GM19452 (cell line): ENCODE measurements around the gene FBXO2.
"Not testable (repeated sequence)": the region's sequence is repeated elsewhere in the genome, so short reads cannot be mapped to it uniquely, and the experiment has no call there.

Experiments
- ATAC-seq: cut with Tn5 transposase; IDR thresholded peaks from one replicate; pipeline ENCODE4 v1.9.1; 2021; ENCODE audit not compliant: unreplicated experiment

Gene FBXO2

DNA sequence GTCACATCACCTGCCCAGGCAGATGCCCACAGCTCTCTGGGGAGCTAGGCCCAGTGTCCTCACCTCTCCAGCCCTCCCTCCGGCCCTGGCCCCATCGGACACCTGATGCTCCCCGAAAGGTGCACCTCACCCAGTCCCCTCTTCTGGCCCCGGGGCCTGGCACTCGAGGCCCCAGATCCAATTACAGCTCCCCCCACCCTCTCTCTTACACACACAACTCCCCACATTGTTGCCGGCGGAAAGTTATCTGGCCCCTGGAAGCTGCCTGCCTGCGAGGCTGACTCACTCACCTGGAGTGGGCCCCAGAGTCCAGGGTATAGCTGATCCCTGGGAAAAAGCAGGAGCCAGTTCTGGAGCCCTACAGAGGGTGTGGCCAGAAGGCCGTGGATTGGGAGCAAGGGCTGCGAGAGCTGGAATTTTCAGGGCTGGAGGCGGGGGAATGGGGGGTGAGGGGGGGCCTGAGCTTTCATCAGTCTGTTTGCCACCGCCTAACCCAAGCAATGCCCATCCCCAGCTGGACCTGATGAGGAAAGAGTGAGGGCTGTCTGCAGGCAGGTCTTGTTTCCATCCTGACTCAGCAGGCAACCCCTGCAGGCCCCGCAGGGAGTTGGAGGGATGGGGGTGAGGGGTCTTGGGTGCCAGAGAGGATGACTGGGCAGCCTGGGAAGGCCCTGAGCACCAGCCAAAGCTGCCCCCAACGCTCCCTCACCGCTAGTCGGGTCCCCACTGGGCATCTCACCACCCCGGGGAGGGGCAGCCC is 948 bp downstream of the FBXO2 start:
- no peak for ATAC-seq

GRCh38 chr1:11652203-11652780 is 1.9 kb downstream of the FBXO2 start:
- ATAC-seq, result no peak

GRCh38 chr1:11651017-11651416 is 3.2 kb downstream of the FBXO2 start:
- no peak for ATAC-seq

DNA sequence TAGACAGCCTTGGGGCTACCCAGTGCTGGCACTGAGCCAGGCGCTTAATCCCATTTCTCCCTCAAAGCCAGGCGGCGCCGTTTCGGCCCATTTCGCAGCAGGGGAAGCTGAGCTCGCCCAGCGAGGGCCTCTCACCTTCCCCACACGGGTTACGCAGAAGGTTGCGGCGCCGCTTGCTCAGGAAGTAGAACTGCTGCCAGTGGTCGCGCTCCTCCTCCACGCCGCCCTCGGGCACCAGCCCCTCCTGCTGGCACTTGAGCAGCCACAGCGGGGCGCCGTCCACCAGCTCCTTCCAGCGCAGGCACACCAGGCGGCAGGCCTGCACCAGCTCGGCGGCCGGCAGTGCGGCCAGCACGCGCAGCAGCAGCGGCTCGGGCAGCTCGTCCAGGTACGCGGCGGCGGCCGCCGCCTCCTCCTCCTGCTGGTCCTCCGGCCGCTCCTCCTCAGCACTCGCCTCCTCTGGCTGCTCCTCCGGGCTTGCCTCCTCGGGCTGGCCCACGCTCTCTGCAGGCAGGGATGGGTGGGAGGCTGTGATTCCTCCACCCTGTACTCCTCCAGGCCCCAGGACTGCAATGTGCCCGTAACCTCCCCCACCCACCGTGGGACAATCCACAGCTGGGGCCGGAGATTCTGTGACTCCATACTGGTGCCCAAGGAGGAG is 3.8 kb downstream of the FBXO2 start:
- no peak for ATAC-seq

DNA sequence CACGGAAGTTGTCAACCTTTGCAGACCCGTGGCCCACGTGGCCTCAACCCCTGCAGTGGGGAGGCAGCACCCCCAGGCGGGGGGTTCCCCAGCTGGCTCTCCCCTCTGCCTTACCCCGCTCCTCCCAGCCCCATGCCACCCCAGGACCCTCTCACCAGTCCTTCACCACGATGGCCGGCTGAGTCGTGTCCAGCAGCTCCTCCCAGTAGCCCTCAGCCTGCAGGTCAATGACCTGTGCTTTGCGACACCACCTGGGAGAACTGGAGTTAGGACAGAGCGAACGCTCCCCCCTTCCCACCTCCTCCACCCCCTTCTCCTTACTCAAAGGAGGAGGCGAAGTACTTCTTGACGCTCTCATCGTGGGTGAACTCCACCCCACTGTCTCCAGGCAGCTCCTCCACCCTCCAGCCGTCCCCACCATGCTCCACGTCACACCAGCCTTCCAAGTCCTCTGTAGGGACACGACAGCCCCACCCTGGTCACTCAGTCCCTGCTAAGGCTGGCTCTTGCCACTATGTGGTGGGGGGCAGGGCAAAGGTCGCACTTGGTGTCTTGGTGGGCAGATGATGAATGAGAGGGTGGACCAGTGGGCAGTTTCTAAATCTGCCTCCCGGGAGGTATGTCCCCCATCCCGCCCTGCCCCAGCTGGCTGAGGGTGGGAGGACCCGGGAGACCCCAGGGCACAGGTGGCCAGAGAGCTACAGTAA is 4.5 kb downstream of the FBXO2 start:
- ATAC-seq, result no peak

- no peak for ATAC-seq
Measured at GRCh38 chr1:11649237-11649623, 5.0 kb downstream of the FBXO2 start.

GRCh38 chr1:11648732-11649158 is 5.5 kb downstream of the FBXO2 start:
- no peak for ATAC-seq

- no peak for ATAC-seq
Measured at GRCh38 chr1:11648039-11648438, 6.2 kb downstream of the FBXO2 start.

DNA sequence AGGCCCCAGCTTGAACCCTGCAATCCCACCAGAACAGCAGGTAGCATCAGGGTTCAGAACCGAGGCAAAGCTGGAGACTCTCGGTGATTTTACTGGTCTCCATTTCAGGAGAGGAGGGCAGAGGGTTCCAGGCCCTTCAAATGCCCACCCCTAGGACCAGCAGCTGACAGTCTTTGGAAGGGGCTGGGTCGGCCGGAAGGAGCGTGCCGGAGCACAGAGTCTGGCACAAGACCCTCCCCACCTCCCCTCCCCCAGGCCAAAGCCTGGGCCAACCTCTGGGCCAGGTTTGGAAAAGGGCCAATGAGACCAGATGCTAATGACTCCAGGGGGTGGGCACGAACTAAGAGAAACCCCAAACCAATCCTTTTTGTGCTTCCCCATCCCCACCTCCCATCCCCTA is 6.9 kb downstream of the FBXO2 start:
- ATAC-seq, result no peak

DNA sequence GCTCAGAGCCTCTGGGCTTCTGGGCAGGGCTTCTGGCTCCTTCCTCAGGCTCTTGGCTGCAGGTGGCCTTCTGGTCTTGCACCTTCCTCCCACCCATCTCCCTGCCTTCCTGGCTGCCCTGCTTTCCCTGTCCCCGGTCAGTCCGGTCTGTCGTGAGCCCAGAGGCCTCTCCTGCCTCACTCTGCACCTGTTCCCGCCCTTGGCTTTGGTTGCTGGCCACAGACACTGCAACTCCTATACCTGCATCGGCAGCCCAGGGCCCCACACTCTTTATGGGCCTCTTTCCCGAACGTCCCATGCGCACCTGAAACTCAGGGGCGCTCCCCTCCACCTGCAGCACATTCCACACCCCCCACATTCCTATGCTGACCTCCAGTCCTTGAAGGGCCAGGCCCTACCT is 7.9 kb downstream of the FBXO2 start:
- ATAC-seq, result no peak

GRCh38 chr1:11645670-11646265 is 8.5 kb downstream of the FBXO2 start:
- ATAC-seq, result no peak

DNA sequence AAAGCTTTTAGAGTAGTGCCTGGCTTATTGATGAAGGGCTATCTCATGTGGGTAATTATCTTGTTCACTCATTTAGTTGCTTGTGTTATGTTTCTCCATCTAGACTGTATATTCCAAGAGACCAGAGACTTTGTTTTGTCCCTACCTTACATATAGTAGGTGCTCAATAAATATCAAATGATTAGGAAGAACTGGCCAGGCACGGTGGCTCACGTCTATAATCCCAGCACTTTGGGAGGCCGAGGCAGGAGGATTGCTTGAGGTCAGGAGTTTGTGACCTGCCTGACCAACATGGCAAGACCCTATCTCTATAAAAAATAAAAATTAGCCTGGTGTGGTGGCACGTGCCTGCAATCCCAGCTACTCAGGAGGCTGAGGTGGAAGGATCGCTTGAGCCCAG is 9.0 kb downstream of the FBXO2 start:
- ATAC-seq, result no peak

DNA sequence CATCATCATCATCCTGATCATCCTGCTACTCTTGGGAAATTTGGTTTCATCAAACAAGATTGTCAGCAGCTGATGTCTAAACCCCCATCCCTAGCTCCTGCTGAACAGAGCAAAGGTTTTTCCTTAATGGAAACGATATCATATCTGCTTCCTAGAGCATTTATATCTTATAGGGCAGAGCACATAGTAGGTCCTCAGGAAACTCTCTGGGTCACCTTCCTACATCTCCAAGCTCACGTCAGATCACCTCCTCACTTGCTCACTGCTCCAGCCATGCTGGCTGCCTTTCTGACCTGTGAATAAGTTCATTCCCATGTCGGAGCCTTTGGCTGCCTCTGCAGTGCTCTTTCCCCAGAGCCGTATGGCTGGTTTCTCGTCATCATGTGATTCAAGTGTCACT is 10.4 kb downstream of the FBXO2 start:
- no peak for ATAC-seq

GRCh38 chr1:11642418-11643017 is 11.7 kb downstream of the FBXO2 start:
- ATAC-seq, result not testable (repeated sequence)

GRCh38 chr1:11641776-11642305 is 12.4 kb downstream of the FBXO2 start:
- ATAC-seq, result no peak

- ATAC-seq, result no peak
Measured at GRCh38 chr1:11640944-11641343, 13.3 kb downstream of the FBXO2 start.

GRCh38 chr1:11640101-11640500 is 14.1 kb downstream of the FBXO2 start:
- no peak for ATAC-seq

DNA sequence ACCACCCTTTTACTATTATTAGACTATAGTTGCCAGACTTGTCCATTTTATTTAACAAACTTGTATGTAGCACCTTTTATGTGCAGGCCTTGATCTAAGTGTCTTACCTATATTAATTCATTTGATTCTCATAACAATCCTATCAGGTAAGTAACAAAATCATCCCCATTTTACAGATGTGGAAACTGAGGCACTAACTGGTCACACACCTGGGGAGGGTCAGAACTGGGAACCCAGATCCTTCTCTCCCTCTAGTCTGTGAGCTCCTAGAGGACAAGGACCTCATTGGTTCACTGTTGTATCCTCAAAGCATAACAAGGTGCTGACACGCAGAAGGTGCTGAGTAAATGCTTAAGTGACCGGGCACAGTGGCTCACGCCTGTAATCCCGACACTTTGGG is 14.9 kb downstream of the FBXO2 start:
- no peak for ATAC-seq

DNA sequence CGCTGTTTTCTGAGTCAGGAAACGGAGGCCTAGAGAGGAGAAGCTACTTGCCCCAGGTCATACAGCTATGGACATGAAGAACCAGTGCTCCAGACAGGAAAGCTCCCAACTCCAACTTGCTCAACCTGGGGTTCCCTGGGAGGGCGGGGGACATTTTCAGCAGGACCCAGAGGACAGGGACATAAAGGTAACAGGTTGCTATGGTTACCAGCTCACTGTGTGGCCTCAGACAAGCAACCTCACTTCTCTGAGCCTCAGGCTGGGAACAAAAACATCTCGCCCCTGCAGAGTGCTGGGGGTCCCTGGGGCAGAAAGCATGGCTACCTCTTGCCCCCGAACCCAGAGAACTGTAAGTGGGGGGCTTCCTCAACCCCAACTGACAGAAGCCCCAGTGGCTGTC is 16.1 kb downstream of the FBXO2 start:
- ATAC-seq, result no peak

DNA sequence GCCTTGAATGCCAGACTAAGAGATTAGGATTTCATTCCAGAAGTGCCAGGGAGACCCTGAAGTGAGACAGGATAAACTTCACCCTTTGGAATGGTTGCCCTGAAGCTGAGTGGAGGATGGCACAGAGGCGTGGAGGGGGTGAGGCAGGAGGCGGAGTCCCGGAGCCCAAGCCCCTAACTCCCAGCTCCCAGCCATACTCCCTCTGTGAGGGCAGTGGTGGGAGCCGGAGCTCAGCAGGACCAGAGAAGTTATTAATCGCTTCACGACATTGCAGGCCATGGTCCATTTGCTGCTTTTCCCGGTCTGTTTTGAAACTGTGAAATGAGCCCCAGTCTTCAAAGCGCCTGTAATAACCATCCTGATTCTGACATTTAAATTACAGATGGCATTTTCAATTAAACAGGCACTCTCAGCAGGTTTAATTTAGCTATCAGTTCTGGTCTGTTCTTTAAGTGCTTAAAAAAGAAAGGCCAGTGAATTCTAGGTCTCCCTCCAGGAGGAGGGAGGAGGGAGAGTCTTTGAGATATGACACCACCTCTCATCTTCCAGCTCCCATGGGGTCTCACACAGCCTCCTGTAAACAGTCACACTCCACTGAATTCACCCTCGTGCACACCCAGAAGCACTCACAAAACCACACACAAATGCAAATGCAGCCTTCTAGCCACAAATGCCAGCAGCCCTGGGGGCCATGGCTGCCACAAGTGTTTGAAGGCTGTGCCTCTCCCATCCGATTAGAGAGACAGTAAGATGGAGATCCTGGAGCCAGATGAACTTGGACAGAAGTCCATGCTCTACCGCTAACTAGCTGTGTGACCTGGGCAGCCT is 19.6 kb downstream of the FBXO2 start:
- ATAC-seq, result no peak
